BLaER1 treated with 17β-estradiol and CSF1 and Interleukin-3, amounts not matched to agents 10 nM and 100 nM (cell line): ENCODE results near the gene VCPKMT.

ENCODE experiments used
- H3K27ac ChIP-seq, 11 experiments: shearing (Covaris generic); formaldehyde crosslinking; 2 replicates each; pipeline ENCODE4 v1.8.1; 2022
- H3K27me3 ChIP-seq, 11 experiments: shearing (Covaris generic); formaldehyde crosslinking; 2 replicates each; pipeline ENCODE4 v1.8.1; 2022
- H3K36me3 ChIP-seq, 11 experiments: shearing (Covaris generic); formaldehyde crosslinking; 2 replicates each; pipeline ENCODE4 v1.8.1; 2022
- H3K4me1 ChIP-seq, 10 experiments: shearing (Covaris generic); formaldehyde crosslinking; 2 replicates each; pipeline ENCODE4 v1.8.1; 2022
- H3K4me2 ChIP-seq, 11 experiments: shearing (Covaris generic); formaldehyde crosslinking; 2 replicates each; pipeline ENCODE4 v1.8.1; 2022
- H3K4me3 ChIP-seq, 10 experiments: shearing (Covaris generic); formaldehyde crosslinking; 2 replicates each; pipeline ENCODE4 v1.8.1; 2022
- H3K9ac ChIP-seq, 11 experiments: shearing (Covaris generic); formaldehyde crosslinking; 2 replicates each; pipeline ENCODE4 v1.8.1; 2022
- H3K9me3 ChIP-seq, 11 experiments: shearing (Covaris generic); formaldehyde crosslinking; replicated peaks in 1 of 11; 2 replicates each; pipeline ENCODE4 v1.8.1; 2022
- H4K20me1 ChIP-seq, 11 experiments: shearing (Covaris generic); formaldehyde crosslinking; 2 replicates each; pipeline ENCODE4 v1.8.1; 2022
- Cebpa-rat ChIP-seq, 11 experiments: shearing (Covaris generic); IDR thresholded peaks; 2 replicates each; pipeline ENCODE4 v1.8.1; 2022

VCPKMT gene

DNA sequence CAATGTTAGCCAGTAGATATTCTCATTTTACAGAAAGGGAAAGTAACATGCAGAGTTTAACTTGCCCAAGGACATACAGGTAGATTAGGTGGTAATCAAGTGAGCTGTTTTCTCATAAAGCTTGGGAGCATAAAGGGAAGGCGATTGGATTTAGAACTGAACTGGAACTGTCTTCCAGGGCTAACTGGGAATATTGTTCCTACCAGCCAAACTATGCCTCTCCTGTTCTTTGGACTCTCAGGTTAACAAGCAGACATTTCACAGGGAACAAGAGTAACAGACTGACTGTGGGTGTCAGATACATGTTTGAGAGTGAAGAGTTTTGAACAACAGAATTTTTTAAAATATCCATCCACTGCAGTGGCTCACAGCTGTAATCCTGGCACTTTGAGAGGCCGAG is 15.6 kb downstream of the VCPKMT start:
- Histone ChIP-seq H3K27me3 (no peaks in the 10 kb centered on the region), H3K4me2 (no peak overlapping the region), H3K9me3 (no peaks in the 10 kb centered on the region), H4K20me1 (peaks cover 0 to under 1% (median 0%) of the 10 kb centered on the region in 11 experiments; a peak in 1 of 22 replicates), H3K36me3 (peaks cover 0 to 28% (median 8%) of the 10 kb centered on the region in 11 experiments; a peak in 8 of 22 replicates), H3K27ac (no peak overlapping the region), H3K9ac (peak overlapping the region in 1 of 11 experiments; percentile 20; a peak in 1 of 22 replicates), H3K4me3 (no peak overlapping the region), H3K4me1 (peaks cover 0 to 41% (median 10%) of the 10 kb centered on the region in 10 experiments; a peak in 11 of 20 replicates)
- TF ChIP-seq Cebpa-rat (IDR thresholded peaks at IDR 0.05): no peak

DNA sequence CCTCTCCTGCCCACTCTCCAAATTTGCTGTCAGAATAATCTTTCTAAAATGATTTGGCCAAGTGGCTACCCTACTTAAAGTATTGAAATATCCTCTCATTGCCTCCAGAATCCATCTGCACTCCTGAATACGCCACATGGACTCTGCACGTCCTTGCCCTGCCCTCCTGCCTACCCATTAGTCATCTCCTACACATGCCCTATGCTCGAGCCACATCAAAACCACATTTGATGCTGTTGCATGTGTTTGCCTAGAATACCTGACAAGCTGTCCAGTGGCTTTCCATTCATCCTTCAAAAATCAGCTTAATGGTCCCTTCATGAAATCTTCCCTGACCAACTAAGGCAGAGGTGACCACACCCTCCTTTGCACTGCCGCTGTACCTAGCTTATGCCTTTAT is 17.0 kb downstream of the VCPKMT start:
- H3K9me3 ChIP-seq: no peaks in the 10 kb centered on the region
- H3K27me3 ChIP-seq: no peaks in the 10 kb centered on the region
- H3K9ac ChIP-seq: no peak overlapping the region
- no peak overlapping the region for H3K4me2 ChIP-seq
- peaks cover 0 to 43% (median 10%) of the 10 kb centered on the region in 10 experiments; a peak in 11 of 20 replicates for H3K4me1 ChIP-seq
- no peaks in the 10 kb centered on the region for H4K20me1 ChIP-seq
- no peak overlapping the region for H3K27ac ChIP-seq
- TF ChIP-seq Cebpa-rat (IDR thresholded peaks at IDR 0.05): no peak
- peaks cover 0 to 28% (median 12%) of the 10 kb centered on the region in 11 experiments; a peak in 12 of 22 replicates for H3K36me3 ChIP-seq
- no peak overlapping the region for H3K4me3 ChIP-seq

DNA sequence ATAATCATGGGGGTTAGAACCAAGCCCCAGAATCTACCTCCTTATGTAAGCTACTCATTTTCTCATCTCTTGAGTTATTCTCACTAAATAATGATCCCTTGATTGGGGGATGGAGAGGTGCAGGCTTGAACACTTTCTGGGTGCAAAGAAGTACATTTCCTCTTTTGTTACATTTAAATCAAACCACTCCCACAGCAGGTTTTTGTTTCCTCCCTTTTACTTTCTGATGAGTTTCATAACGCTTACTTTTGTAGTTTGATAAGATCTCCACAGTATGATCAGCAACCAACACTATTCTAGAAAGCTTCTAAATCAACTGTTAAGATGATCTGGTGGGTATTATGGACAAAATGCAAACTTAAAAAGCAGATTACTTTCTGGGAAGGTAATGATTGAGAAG is 20.5 kb downstream of the VCPKMT start:
- Histone ChIP-seq H3K27me3 (no peaks in the 10 kb centered on the region), H3K9ac (peak overlapping the region in 1 of 11 experiments; percentile 30; a peak in 1 of 22 replicates), H3K4me2 (peak overlapping the region in 4 of 11 experiments; percentile 19 to 47 (median 32); a peak in 7 of 22 replicates), H3K4me1 (peaks cover 9 to 33% (median 21%) of the 10 kb centered on the region in 10 experiments; a peak in 18 of 20 replicates), H3K4me3 (no peak overlapping the region), H3K36me3 (peaks cover 0 to 22% (median 4%) of the 10 kb centered on the region in 11 experiments; a peak in 7 of 22 replicates), H4K20me1 (no peaks in the 10 kb centered on the region), H3K9me3 (no peaks in the 10 kb centered on the region), H3K27ac (peak overlapping the region in 3 of 11 experiments; percentile 1 to 19 (median 17); a peak in 1 of 22 replicates)
- TF ChIP-seq Cebpa-rat (IDR thresholded peaks at IDR 0.05): no peak

- peaks cover 0 to 13% (median 4%) of the 10 kb centered on the region in 11 experiments; a peak in 9 of 22 replicates for H3K36me3 ChIP-seq
- H3K27me3 ChIP-seq: no peaks in the 10 kb centered on the region
- no peaks in the 10 kb centered on the region for H4K20me1 ChIP-seq
- no peak overlapping the region for H3K4me2 ChIP-seq
- TF ChIP-seq Cebpa-rat (IDR thresholded peaks at IDR 0.05): no peak
- no peaks in the 10 kb centered on the region for H3K9me3 ChIP-seq
- H3K4me3 ChIP-seq: no peak overlapping the region
- H3K4me1 ChIP-seq: peaks cover 9 to 33% (median 21%) of the 10 kb centered on the region in 10 experiments; a peak in 18 of 20 replicates
- H3K9ac ChIP-seq: no peak overlapping the region
- no peak overlapping the region for H3K27ac ChIP-seq
Measured at GRCh38 chr14:50094056-50094755, 22.2 kb downstream of the VCPKMT start.

- no peaks in the 10 kb centered on the region for H3K9me3 ChIP-seq
- 0 out of 22 replicates have a peak overlapping the region, but pooled peaks of 1 of the 11 experiments have one; percentile 14 for H3K9ac ChIP-seq
- peaks cover 9 to 33% (median 21%) of the 10 kb centered on the region in 10 experiments; a peak in 18 of 20 replicates for H3K4me1 ChIP-seq
- TF ChIP-seq Cebpa-rat (IDR thresholded peaks at IDR 0.05): no peak
- no peaks in the 10 kb centered on the region for H4K20me1 ChIP-seq
- H3K4me3 ChIP-seq: no peak overlapping the region
- peaks cover 0 to 15% (median 5%) of the 10 kb centered on the region in 11 experiments; a peak in 9 of 22 replicates for H3K36me3 ChIP-seq
- H3K27ac ChIP-seq: no peak overlapping the region
- H3K27me3 ChIP-seq: no peaks in the 10 kb centered on the region
- H3K4me2 ChIP-seq: no peak overlapping the region
Measured at GRCh38 chr14:50093496-50093895, 22.9 kb downstream of the VCPKMT start.

GRCh38 chr14:50092006-50092555 is 24.3 kb downstream of the VCPKMT start:
- Histone ChIP-seq H3K9me3 (no peaks in the 10 kb centered on the region), H3K4me1 (peaks cover 9 to 44% (median 24%) of the 10 kb centered on the region in 10 experiments; a peak in 19 of 20 replicates), H3K27me3 (no peaks in the 10 kb centered on the region), H3K36me3 (peaks cover 0 to 16% (median 5%) of the 10 kb centered on the region in 11 experiments; a peak in 9 of 22 replicates), H3K27ac (no peak overlapping the region), H3K9ac (peak overlapping the region in 4 of 11 experiments; percentile 25 to 56 (median 39); a peak in 4 of 22 replicates), H3K4me3 (no peak overlapping the region), H4K20me1 (no peaks in the 10 kb centered on the region), H3K4me2 (peak overlapping the region in 10 of 11 experiments; percentile 11 to 70 (median 38); a peak in 15 of 22 replicates)
- TF ChIP-seq Cebpa-rat (IDR thresholded peaks at IDR 0.05): no peak

DNA sequence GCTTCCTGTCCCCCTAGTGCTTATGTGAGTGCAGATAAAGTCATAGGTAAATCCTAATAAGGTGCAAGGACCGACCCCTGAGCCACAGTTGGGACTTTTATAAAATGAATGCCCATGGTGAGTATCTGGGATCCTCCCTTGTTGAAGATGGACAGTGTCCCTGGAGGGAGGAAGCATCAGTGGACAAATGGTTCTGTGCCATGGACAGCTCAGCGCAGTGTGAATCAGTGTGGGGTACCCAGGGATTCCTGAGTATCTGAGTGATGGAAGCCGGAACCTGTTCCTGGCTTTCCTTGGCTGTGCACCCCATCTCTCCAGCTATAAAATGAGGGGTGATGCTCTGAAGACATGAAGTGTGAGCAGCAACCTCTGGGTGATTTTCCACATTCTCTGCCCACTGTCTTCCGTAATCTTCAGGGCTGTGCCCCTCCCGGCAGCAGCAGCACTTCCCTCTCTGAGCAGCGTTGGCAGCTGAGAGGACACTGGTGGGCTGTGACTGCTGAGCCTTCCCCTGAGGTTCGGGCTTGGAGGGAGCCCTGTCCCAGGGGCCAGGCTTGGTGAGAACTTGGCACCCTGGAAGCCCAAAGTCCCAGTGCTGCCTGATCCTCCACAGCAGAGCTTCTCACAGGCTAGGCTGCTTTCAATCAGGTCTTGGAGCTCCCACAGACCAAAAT is 25.0 kb downstream of the VCPKMT start:
- Histone ChIP-seq H3K36me3 (peaks cover 0 to 16% (median 5%) of the 10 kb centered on the region in 11 experiments; a peak in 9 of 22 replicates), H3K9me3 (no peaks in the 10 kb centered on the region), H3K4me1 (peaks cover 9 to 44% (median 24%) of the 10 kb centered on the region in 10 experiments; a peak in 19 of 20 replicates), H3K27ac (peak overlapping the region in 2 of 11 experiments; percentile 32 to 37; a peak in 6 of 22 replicates), H3K27me3 (no peaks in the 10 kb centered on the region), H3K9ac (peak overlapping the region in 6 of 11 experiments; percentile 3 to 56 (median 38); a peak in 7 of 22 replicates), H3K4me2 (peak overlapping the region; percentile 11 to 70 (median 37); a peak in 20 of 22 replicates), H4K20me1 (no peaks in the 10 kb centered on the region), H3K4me3 (no peak overlapping the region)
- TF ChIP-seq Cebpa-rat (IDR thresholded peaks at IDR 0.05): no peak

DNA sequence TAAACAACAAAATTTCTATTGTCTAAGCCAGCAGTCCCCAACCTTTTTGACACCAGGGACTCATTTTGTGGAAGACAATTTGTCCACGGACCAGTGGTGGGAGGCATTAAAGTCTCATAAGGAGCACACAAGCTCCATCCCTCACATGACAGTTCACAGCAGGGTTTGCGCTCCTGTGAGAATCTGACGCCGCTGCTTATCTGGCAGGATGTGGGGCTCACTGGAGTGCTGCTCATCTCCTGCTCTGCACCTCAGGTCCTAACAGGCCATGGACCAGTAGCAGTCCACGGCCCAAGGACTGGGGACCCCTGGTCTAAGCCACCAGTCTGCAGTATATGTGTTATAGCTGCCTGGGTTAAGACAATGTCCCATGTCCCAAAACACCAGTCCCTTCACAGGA is 27.2 kb downstream of the VCPKMT start:
- no peak for TF ChIP-seq Cebpa-rat (IDR thresholded peaks at IDR 0.05)

More for the DNA sequence above, 27.2 kb downstream of the VCPKMT start:
- Histone ChIP-seq H3K4me2 (no peak overlapping the region), H3K4me3 (no peak overlapping the region), H3K4me1 (peaks cover 23 to 55% (median 38%) of the 10 kb centered on the region in 10 experiments; a peak in 19 of 20 replicates), H3K27ac (no peak overlapping the region), H3K9ac (no peak overlapping the region), H3K27me3 (no peaks in the 10 kb centered on the region), H3K9me3 (no peaks in the 10 kb centered on the region), H3K36me3 (peaks cover 0 to 10% (median 0%) of the 10 kb centered on the region in 11 experiments; a peak in 4 of 22 replicates), H4K20me1 (no peaks in the 10 kb centered on the region)
